Measurements from ENCODE around the gene TMEM43.

TMEM43 gene

DNA sequence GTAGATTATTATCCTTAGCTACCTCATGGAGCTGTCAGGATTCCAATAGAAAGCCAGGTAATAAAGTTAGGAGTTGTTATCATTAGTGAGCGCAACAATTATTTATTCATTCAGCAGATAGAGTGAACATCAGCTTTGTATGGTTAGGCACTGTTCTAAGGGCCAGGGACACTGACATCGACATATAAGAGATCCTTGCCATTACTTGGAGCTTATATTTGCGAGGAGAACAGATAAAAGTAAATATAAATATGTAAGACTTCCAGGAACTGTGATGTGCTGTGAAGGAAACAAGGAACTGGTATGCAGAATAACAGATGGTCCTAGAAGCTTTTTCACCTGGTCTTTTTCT, 54.2 kb downstream of the TMEM43 start:
- no peak for DNase-seq

DNA sequence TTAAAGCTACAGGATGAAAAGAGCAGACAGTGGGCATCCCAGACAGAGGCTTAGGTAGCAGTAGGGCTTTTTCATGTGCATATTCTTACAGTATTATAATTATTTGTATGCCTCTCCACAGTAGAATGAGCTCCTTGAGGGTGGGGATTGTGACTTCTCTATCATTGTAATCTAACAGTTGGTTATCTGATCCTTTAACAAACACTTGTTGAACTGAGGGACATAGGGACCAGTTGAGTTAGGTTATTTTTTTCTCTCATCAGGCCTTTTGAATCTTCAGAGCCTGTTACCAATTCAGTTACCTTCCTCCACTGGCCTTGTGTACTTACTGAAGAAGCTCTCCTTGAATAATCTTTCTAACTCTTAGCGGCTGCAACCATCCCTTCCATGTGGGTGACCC, 54.9 kb downstream of the TMEM43 start:
- DNase-seq, result no peak

DNA sequence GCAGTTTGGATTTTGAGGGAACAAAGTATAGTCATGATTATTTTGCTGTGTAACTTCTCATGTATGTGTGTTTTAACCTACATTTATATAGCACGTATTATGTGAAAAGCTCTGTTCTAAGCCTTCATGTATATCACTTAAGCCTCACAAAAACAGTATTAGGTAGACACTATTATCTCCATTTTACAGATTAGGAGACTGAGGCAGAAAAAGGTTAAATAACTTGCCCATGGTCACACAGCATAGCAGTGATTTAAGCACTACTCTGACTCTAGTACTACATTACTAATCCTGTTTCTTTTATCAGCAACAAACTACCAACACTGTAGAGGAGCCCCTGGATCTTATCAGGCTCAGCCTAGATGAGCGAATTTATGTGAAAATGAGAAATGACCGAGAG, 56.4 kb downstream of the TMEM43 start:
- DNase-seq, result no peak

DNA sequence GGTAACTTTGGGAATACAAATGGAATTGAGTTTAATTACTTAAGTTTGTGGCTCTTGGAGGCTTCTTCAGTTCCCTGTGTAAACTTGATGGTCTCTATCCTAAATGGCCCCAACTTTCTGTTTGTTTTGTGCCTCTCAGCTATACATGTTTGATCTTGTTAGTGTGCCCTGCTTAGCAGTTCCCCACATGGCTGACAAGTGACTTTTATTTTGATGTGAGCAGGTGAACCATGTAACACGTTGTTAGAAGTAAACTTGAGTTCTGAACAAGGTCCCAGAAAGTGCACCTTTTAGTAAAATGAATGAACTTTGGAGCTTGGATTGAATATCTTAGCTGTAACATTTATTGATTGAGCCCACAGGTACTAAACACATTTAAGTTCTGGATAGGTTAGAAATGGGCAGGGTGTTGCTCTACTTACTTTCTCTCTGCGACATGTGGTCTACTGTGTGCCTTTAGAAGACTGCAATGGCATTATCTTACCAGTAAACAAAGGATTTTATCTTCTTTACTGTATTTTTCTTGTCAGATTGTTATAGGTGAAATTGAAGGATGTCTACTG, 58.2 kb downstream of the TMEM43 start:
- no peak for DNase-seq

DNA sequence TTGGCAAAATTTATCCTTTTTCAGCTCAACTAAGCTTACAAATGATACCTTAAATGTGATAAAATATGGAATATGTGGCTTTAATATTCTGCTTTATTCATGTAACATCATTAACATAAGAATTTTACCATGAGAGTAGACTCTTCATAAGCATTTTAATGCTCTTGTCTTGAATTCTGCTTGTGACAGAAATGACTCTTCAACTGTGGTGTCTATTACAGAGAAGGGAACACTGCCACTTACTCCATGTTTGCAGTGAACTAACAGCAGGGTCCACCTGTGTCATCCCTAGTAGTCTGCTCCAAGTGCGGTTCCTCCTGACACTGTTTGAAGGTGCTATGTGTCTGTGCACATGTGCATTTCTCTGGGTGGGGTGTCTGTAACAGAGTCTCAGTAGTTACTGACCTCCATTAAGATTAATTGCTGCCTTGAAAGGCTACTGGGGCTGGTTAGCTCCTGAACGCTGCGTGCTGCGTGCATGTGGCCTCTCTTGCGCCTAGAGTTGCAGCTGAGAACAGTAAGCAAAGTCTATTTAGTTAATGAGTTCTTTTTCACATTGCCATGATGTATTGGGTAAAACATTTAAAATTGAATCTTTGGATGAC, 62.1 kb downstream of the TMEM43 start:
- DNase-seq, result no peak

DNA sequence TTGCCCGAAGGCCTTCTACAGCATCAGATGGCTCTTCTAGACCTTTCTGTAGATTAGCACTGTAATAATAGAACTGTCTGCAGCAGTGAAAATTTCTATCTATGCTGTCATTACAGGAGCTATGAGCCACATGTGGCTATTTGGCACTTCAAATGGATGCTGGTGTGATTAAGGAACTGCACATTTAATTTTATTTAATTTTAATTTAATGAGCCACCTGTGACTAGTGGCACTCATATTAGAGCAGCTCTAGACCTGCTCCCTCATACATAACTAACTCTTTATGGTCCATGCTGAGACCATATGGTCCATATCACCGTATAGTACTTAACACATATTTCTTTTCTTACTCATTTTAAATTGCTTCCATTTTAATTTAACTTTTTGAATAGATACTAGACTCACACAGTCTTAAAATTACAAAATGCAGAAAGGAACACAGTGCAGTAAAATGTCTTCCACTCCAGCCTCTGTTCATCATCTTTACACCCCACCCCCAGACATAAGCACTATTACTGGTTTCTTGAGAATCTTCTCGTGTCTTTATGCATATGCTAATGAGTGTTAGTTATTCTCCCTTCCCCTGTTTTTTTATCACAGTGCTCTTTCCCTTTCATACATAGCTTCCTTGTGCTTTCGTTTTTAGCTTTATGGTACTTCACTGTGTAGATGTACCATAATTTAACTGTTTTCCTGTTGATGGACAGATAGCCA, 63.3 kb downstream of the TMEM43 start:
- DNase-seq, result no peak

Data from inflammatory macrophage (primary cell).